ENCODE results near the gene NEGR1.

The NEGR1 gene

DNA sequence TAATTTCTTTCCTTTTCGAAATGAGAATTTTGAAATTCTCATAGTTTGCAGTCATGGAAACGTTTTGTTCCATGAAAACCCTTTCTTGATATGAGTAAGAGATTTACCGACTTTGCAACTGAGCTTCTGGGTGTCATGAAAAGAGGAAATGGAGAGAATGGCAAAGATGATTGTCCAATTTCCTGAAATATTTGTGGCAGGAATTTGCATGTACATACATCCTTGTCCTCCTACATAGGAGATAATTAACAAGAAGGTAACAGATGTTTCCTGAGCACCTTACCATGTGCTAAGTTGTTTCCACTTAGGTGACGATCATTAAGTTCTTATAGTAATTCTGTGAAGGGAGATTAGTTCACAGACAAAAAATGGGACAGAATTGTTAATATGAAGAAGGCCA lies 170.7 kb downstream of the NEGR1 start:
- DNase-seq, result no peak

DNA sequence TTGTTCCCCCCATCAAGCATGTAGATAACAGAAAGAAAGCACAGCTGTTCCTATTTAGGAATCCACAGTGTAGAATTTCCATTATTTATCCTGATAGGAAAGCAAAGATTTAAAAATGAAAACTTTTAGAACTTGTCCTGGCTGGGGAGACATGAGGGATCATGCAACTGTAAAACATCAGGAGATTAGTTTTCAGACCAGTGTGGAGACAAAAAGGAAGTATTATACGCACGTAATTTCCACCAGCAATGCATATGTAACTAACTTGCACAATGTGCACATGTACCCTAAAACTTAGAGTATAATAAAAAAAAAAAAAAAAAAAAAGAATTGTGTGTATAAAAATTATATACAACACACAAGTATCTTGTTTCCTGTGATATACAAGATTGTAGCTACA lies 172.4 kb downstream of the NEGR1 start:
- DNase-seq, result no peak

DNA sequence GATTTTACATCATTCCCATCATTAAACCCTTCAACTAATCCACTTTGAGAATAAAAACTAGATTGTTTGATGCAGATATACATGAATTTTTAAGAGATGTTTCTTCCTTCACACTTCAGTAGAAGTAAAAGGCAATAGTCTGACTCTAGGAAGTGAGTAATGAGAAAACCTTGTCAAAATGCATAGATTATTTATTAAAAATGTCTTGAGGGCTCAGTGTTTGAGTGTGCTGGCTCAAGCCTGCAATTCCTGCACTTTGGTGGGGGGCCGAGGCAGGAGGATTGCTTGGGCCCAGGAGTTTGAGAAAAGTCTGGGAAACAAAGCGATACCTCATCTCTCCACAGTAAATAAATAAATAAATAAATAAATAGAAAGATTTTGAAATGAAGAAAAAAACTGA lies 177.1 kb downstream of the NEGR1 start:
- DNase-seq, result no peak

DNA sequence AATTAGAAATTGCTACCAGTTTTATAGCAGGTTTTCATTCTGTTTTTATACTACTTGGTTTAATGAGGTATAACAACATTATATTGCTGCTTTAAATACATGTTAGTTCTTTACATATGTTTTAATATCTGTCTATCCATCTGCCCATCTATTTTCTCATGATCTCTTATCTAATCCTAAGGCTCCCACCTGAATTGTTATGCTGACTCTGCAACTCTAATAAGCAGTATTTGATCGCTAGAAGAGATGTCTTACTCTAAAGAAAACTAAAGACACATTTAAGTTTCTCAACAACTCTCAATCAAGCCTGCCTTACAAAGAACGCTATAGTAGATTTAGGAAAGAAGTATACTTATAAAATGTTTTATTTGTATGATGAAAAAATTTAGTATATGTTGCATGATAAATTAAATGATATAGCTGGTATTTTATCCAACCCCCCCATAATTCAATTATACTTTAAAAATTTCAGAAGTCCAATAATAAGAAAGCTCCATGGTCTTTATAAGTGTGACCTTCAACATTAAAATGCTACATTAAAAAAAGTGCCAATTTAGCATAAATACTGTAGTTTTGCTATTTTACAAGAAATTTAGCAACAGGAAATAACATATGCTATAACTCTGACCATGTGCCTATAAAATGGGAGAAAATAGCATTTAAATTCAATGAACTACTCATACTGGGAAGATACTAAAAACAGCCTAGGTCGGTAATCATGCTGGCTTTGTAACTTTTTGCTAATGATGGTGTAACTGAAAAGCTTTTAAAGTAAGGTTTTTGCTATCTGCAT lies 180.3 kb downstream of the NEGR1 start:
- DNase-seq, result no peak

DNA sequence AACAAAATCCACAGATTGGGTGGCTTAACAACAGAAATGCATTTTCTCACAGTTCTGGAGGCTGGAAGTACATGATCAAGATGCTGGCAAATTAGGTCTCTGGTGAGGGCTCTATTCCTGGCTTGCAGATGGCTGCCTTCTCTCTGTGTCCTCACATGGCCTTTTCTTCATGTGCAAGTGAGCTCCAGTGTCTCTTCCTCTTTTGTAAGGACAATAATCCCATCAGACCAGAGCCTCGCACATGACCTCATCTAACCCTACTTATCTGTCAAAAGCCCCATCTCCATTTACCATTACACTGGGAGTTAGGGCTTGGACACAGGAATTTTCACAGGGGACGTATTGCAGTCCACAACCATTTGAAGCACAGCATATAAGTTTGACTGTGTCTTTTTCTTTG lies 181.6 kb downstream of the NEGR1 start:
- DNase-seq, result no peak

DNA sequence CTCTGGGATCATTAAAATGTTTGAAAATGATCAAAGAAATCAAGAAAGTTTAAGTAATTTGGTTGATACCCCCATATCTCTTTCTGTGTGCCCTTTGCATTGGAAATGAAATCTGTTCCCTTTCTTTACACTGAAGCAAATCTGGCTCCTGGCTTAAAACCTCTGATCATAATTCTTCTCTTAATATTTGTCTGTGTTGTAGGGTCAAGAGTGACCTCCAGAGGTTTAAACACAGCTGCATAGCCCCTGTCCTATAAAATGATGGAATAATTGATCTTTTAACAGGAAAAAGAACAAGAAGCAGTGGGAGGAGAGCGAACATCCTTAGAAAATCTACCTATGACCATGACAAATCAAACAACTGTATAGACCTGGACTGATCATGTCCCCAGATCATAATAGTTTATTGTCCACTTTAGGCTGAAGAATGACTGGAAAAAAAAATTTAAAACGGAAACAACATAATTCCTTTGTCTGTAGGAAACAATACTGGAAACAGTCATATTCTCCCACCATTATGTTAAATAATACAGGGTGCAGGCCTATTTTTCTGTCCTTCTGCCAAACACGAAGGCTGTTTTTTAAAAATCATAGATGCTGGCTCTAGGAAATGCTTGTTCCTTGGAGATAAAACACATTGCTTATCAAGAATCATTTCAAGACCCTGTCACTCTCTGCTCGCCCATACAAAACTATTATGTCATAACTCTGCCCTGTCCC lies 184.3 kb downstream of the NEGR1 start:
- no peak for DNase-seq

DNA sequence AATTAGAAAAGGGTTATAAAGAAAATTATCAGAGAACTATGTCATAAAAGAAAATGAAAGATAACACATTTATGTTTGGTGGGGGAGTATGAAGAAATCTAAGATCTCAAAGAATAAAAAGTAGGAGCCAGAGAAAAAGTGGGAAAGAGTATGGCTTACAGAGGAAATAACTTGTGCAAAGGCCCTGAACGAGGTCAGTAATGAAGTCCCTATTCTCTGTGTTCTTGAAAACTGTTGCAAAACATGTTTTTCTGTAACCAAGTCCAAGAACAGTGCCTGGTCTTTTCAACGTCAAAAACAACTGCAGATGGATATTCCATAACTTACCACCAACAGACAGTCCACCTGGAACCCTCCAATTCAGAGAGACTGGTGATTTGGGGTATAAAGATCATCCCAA lies 188.1 kb downstream of the NEGR1 start:
- DNase-seq, result no peak

DNA sequence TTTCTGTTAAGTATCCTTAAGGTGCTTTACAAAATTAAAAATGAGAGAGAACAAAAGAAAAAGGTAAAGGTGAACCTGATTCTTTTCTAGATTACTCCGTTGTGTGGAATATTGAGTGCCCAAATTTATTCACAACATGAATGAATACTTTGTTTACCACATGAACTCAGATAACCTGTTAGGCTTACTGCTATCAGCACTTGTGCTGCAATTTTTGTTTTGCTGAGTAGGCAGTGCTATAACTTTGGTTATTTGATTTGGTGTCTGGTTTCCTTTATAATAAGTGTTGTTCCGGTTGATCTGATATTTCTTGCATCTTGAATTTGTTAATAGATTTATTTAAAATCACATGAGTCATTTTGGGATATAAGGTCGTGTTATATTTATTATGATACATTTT lies 195.9 kb downstream of the NEGR1 start:
- no peak for DNase-seq

DNA sequence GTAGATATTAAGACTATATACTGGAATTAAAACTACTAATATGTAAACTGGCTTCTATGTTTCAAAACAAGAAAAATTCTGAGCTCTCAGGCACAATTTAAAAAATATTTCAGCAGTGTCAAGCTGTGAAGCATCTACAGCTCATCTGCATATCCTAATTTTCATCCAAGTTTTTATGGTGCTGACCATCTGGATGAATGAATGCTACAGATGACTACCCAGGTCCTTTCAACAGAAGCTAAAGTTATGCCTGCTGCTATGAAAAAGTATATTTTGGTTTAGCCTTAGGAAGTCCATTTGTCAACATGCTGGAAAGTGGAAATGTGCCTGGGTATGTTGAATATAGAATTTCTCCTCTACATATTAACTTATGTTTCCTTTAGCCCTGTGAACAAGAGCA lies 206.9 kb downstream of the NEGR1 start:
- DNase-seq, result no peak

DNA sequence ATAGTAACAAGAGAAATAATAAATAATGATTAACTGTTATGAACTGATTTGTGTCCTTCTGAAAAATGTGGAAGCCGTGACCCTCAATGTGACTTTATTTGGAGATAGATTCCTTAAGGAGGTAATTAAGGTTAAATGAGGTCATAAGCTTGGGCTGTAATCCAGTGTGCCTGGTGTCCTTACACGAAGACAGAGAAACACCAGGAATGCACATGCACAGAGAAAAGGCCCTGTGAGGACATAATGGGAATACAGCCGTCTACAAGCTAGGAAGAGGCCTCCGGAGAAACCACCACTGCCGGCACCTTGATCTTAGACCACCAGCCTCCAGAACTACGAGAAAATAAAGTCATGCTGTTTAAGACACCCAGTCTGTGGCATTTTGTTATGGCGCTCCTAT lies 215.9 kb downstream of the NEGR1 start:
- no peak for DNase-seq

DNA sequence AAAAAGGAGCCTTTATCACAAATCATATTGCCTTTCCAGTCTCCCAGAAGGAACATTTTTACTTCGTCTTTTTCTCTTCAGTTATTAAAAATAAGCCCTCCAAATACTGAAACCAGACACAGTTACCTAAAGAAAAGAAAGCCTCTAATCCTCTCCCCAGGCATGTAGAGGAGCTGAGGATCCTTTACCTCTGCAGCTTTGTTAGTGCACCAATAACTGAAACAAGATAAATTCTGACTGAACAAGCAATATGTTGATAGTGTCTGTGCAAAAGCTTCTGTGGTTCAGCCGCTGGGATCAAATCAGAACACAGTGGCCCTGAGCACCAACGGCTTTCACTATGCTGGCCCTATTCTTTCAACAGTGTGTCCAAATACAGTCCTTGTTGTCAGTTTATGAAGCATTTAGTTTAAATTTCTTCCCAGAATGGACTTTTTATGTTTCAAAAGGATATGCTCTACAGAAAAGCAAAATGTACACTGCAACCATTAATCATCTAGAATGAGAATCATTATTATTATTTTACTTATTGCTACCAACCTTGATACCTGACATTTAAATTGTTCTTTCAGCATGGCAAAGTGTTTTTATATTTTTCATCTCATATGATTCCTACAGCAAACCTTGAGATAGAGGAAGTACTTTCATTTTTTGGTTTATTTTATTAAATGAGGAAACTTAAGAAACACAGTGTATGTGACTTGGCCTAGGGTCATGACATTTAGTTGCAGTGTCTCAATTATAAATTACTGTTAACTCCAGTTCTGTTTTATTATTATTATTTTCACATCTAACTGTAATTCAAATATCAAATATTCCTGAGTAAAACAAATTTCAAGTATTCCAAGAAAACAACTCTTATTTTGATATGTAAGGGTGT lies 217.9 kb downstream of the NEGR1 start:
- DNase-seq, result no peak

DNA sequence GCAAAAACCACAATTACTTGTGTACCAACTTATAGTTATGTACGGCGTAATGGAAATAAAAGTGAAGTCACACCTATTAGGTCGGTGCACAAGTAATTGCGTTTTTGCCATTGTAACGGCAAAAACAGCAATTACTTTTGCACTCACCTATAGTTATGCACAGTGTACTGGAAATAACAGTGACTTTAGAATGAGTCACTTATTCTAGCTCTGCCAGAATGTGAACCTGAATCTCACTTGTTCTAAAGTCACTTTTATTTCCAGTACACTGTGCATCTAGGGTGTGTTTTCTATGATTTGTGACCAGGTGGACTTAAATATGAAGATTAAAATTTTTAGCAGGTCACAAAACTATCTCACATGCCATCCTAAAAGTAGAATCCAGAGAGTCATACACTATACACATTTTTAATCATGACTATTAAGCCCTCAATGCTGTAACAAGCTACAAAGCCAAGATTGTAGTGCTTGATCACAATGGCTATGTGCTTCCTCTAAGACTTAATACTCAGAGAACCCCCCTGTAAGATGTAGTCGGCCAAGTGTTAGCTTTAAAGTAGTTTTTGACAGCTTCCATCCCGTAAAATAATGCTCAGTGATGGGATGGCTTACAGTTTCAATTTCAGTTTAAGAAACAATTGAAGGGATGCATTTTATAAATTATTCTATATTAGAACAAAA lies 218.8 kb downstream of the NEGR1 start:
- no peak for DNase-seq

DNA sequence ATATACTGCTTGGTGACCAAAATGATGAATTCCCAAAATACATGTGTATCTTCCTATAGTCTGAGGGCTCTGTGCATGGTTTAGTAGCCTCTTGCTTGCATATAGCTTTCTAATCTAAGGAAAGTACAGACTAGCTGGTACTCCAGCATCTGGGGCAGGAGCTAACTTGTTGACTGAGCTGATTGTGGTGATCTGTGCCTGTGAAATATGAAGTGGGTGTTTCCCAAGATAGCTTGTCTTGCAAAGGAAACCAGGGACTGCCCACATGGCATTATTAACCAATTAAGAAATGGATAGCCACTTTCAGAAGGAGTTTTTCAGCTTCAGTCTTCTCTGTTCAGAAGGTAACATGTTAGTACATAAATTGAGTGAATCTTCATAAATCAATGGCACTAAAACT lies 219.8 kb downstream of the NEGR1 start:
- DNase-seq, result no peak

DNA sequence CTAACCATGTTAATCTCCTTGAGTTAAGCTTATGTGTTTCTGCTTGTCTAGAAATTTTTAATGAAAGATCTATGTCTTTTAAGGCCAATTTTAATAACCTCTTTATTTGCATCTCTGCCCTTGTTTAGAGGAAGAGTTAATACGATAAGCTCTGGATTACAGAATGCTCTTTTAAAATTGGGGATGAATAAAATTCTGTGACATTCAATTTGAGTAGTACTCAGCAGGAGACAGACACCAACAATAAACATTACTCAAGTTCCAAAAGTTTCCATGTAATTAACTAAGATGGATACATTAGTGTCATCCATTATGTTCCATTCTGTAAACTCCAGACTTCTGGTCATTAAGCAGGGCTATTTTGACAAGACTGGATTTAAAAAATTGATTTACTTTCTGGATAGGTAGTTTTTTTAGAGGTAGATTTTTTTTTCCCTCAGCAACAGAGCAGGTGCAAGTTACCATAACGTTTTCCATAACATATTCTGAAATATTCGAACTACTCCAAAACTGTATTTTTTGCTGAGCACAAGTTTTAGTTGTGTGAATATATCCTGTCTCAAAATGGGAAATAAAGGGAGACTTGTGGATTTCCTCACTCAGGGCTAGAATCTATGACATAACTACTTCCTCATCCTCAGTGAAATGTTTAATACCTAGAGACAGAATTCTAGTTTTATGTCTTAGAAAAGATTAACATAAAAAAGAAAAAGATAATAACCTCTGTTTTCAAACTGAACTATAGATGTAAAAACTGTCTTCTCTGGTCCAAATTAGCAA lies 221.7 kb downstream of the NEGR1 start:
- DNase-seq, result no peak

DNA sequence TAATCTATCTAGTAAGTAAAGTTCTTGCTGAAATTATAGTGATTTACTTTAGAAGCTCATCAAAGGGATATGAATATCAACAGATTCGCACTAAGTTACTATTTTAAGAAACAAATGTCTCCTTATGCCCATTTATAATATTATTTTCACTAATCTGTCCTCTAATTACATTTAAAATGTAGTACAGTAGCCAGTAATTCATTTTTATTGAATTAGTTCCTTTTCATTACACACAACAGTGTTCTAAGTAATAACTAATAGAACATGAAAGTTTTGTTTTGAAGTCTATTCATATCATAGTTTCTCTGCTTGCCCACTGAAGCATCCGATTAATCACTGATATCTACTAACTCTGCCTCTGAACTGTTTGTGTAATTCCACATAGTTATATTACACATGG lies 225.8 kb downstream of the NEGR1 start:
- no peak for DNase-seq

DNA sequence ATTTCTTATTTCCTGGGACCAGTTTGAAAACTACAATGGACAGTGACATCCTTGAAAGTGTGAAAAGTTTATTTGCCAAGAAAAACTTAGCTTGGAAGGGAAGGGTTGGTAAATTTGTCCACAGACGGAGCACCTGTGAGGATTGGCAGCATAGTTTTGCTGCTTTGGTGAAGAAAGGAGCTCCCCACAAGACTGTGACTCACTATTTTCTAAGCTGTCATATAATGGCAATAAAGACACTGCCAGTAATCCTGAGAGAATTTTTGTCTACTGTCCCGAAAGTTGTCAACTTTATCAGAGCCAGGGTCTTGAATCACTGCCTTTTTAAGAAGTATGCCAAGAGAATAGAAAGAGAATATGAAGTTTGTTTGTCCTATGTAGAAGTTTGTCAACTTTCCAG lies 230.8 kb downstream of the NEGR1 start:
- DNase-seq, result no peak

DNA sequence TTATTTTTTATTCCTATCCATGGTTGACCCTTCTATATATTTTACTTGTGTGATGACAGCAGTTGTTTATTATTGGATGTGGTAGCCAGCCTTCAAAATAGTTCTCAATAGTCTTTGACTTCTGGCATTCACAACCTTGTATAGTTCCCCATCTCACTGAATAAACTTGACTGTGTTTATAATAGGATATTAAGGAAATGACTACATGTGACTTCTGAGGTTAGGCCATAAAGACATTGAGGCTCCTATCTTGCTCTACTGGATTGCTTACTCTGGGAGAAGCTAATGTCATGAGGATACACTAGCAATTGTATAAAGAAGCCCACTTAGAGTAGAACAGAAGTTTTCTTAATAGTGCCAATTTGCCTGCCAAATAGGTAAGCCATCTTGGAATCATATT lies 231.8 kb downstream of the NEGR1 start:
- DNase-seq, result no peak

DNA sequence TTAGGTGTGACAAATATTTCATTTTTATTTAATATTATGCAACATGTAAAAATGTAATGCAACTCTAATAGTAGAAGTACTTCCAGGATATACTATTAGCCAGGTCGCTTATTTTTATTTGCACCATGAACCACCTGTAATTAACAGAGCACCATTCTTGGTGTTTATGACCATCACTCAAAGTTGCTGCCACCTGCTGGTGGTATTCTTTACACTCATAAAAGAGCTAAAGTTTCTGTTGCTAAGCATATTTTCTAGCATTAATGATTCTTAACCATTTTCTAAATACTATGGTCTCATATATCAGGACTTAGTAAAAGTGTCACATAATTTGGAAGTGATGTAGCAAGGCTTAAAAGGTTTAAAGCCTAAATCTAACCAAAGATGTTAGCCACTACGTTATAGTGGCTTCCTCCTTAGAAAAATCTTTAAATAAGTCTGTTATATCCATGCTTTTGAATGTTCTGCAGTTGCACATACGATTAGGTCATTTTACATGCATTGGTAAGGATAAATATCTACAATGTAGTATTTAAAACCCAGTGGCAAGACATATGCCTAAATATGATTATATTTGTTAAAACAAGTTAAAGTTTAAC lies 244.5 kb downstream of the NEGR1 start:
- peak; percentile 31 for DNase-seq

DNA sequence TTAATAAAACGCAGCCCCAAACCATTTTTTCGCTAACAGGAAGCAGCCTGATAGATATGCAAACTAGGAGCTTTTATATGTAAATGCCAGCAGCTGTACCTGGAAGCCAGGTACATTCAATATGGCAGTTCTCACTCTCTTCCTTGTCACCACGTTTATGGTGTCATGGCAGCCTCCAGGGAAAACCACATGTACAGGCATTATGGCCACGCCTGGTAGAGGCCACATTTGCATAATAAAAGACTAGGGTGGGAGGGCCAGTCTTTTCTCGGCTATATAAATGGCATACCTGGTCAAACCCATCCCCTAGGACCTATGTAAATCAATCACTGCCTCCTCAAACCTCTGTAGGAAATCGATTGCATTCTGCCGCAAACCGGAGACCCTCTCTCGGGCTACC lies 247.5 kb downstream of the NEGR1 start:
- no peak for DNase-seq

DNA sequence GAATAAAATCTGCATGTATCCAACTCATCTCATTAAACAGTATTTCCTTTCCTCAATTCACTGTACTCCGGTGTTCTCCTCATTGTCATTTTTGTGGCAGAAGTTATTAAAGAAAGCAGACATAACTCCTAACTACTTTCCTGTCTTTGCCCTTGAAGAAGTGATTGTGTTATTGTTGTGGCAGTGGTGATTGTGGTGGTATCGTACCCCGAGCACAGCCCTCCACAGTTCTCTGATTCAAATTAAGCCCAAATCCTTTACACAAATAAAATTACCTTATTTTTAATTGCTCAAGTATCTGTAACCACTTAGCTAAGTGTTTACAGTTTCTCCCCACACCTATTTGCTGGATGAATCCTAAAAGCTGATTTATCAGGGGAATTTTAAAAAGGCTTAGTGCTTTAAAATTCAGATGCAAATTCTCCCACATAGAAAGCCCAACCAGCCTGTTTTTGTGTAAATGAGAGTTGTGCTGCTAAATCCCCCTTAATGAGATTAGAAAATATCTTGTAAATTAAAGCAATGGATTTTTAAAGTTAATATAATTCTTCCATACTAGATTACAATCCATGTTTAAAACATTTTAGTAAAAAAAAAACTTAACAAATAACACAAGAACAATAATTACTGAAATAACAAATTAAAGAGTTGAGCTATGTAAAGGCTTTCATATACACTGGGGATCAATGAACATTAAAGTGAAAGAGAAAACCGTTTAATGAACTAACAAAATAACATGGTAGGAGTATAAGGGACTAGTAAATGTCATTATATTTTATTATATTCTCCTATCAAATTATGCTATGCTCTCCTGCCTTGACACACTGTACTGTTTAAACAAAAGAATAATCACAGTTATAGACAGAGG lies 259.0 kb downstream of the NEGR1 start:
- no peak for DNase-seq

DNA sequence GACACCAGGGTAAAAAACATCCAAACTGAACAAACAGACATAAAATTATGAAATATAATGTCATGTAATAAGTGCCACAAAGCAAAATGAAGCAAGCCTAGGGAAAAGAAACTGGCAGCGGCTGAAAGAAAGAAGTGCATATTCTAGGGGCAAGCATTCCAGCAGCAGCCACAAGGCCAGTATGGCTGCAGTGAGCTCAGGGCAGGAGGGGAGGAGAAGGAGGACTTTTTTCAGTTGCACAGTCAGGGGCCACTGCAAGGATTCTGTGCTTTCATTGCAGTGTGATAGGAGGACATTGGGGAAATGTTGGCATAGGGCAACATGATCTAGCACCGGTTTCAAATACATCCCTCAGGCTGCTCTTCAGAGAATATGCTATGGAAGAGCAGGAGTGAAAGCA lies 263.8 kb downstream of the NEGR1 start:
- DNase-seq, result no peak

Measured in EL (cell line).